PFSK-1 (cell line): ENCODE measurements around the gene DOCK10.

Source experiments
- FOXP2 ChIP-seq: optimal IDR thresholded peaks from 2 replicates; pipeline ENCODE3; 2011; ENCODE audit warnings: borderline replicate concordance, control low read depth, inconsistent platforms; ENCODE audit not compliant: insufficient read depth; ENCODE audit errors: extremely low read length, extremely low read depth
- POLR2AphosphoS5 ChIP-seq: IDR thresholded peaks from 2 replicates; pipeline ENCODE4 v1.6.1; 2012; ENCODE audit warnings: low read depth, mild to moderate bottlenecking, control low read depth, low read length, moderate library complexity
- SIN3A ChIP-seq: IDR thresholded peaks from 2 replicates; pipeline ENCODE4 v1.6.1; 2012; ENCODE audit warnings: mild to moderate bottlenecking, low read length, moderate library complexity, borderline replicate concordance; ENCODE audit not compliant: insufficient read depth
- TAF1 ChIP-seq: IDR thresholded peaks from 2 replicates; pipeline ENCODE4 v1.6.1; 2012; ENCODE audit warnings: low read length, control low read depth, borderline replicate concordance; ENCODE audit not compliant: insufficient read depth
- TF ChIP-seq, protein P1 (sequence below), 2 experiments: IDR thresholded peaks; 2 replicates each; pipeline versions ENCODE4 v1.6.1 to v1.8.0; 2011 to 2012; ENCODE audit warnings: low read depth in 2 of 2, low read length in 2 of 2, control low read depth in 1 of 2, inconsistent platforms in 1 of 2, mild to moderate bottlenecking in 1 of 2, moderate library complexity in 1 of 2; ENCODE audit not compliant: insufficient read depth in 1 of 2

Gene DOCK10

DNA sequence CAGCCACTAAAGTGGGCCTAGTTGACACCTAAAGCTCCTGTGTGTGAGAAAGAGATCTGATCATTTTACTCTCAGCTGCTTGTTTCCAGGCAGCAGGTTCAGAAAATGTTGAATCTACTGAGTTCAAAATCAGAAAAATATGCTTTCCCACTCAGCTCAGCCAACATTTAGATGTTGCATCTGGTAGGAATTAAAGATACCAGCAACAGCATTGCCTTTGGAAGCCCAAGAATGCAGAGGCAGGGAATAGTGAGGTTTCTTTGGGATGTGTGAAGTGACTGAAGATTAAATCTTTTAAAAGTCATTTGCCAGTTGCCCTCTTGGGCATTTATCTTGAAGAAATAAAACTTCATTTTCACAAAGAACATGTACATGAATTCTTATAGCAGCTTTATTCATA, 33.9 kb upstream of the DOCK10 start:
- no peak for TF ChIP-seq POLR2AphosphoS5
- no peak for TF ChIP-seq SIN3A
- TF ChIP-seq TAF1, result no peak
- TF ChIP-seq, protein P1, sequence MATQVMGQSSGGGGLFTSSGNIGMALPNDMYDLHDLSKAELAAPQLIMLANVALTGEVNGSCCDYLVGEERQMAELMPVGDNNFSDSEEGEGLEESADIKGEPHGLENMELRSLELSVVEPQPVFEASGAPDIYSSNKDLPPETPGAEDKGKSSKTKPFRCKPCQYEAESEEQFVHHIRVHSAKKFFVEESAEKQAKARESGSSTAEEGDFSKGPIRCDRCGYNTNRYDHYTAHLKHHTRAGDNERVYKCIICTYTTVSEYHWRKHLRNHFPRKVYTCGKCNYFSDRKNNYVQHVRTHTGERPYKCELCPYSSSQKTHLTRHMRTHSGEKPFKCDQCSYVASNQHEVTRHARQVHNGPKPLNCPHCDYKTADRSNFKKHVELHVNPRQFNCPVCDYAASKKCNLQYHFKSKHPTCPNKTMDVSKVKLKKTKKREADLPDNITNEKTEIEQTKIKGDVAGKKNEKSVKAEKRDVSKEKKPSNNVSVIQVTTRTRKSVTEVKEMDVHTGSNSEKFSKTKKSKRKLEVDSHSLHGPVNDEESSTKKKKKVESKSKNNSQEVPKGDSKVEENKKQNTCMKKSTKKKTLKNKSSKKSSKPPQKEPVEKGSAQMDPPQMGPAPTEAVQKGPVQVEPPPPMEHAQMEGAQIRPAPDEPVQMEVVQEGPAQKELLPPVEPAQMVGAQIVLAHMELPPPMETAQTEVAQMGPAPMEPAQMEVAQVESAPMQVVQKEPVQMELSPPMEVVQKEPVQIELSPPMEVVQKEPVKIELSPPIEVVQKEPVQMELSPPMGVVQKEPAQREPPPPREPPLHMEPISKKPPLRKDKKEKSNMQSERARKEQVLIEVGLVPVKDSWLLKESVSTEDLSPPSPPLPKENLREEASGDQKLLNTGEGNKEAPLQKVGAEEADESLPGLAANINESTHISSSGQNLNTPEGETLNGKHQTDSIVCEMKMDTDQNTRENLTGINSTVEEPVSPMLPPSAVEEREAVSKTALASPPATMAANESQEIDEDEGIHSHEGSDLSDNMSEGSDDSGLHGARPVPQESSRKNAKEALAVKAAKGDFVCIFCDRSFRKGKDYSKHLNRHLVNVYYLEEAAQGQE (IDR thresholded peaks at IDR 0.05; ENCODE audit: insufficient read depth in 1 of 2, low read depth in 2 of 2, low read length in 2 of 2), result no peak
- TF ChIP-seq FOXP2, result no peak

DNA sequence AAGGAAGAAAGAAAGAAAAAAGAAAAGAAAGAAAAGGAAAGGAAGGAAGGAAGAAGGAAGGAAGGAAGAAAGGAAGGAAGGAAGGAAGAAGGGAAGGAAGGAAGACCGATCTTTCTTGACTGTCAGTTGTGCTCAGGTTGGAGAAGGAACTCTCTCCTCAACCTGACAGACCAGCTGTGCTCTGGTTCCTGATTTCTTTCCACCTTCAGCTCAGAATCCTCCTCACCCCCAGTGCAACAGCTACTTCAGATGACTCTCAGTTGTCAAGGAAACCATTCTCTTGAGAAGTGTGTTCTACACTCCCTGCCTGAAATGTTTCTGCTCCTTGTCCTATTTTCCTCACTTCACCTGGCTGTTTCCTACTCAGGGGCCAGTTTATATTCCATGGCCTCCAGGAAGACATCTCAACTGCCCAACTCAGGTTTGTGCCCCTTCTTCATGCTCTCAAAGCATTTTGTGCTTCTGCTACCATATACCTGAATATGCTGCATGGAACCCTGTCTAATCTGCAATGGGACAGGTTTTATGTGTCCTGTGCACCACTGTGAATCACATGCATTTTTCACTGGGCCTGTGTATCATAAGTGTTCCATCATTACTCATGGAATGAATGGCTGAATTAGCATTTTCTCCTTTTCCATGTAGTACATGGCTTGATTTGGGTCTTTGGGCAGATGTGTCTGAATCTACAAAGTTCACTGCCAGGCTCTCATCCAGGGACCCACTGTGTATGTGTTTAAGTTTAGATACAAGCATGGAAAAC, 32.8 kb upstream of the DOCK10 start:
- TF ChIP-seq TAF1 (no peak), POLR2AphosphoS5 (no peak), FOXP2 (no peak), SIN3A (no peak)
- TF ChIP-seq, protein P1 (IDR thresholded peaks at IDR 0.05; ENCODE audit: insufficient read depth in 1 of 2, low read depth in 2 of 2, low read length in 2 of 2), result no peak

DNA sequence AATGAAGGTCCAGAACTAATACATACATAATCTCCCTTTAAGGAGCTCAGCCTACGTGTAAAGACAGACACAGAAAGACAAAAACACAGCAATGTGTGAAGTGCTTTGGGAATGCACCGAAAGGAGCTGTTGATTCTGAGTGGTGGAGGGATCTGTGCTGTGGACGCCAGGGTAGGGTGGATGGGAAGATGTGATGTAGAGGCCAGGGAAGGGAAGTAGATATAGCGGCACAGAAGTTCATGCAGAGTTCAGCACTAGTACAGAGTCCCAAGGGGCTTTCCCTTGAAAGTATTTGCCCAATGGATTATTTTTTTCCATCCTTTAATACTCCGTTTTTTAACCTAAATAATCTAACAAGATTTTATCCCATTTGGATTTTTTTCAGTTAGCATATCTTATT, 32.1 kb upstream of the DOCK10 start:
- TF ChIP-seq FOXP2 (no peak), SIN3A (no peak), TAF1 (no peak), POLR2AphosphoS5 (no peak)
- TF ChIP-seq, protein P1 (IDR thresholded peaks at IDR 0.05; ENCODE audit: insufficient read depth in 1 of 2, low read depth in 2 of 2, low read length in 2 of 2), result no peak

DNA sequence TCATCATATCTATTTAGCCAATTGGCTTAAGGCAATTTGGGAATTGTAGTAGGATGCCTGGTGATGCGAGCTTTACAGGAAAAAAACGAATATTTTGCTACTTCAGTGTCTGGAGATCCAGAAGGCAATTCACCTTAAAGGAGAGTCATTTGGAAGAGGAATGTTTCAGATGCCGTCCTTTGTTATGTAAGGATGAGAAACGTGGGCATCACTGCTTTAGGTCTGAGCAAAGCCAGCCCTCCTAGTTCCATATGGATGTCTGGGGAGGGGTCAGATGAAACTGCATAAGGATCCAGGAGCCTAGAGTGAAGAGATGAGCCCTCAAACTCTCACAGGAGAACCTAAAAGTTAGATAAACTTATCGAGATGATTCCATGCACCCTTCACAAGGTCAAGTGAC, 30.9 kb upstream of the DOCK10 start:
- TF ChIP-seq POLR2AphosphoS5, result no peak
- TF ChIP-seq SIN3A, result no peak
- TF ChIP-seq, protein P1 (IDR thresholded peaks at IDR 0.05; ENCODE audit: insufficient read depth in 1 of 2, low read depth in 2 of 2, low read length in 2 of 2), result no peak
- no peak for TF ChIP-seq TAF1
- no peak for TF ChIP-seq FOXP2

DNA sequence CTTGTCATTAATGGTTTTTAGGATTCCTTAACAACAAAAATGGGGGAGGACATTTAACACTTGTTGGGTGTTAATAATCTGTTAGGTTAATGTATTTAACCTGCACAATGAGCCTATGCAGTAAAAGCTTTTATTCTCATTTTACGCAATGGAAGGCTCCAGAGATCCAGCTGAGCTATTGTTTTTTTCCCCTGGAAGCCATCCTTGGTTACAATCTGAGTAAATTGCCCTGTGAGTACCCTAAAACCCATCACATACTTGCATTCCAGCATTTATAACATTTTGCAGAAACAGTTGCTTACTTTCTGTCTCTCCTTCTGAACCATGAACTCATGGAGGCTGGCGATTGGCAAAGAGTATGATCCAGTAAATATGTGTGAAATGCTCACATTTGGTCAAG, 30.2 kb upstream of the DOCK10 start:
- TF ChIP-seq, protein P1 (IDR thresholded peaks at IDR 0.05; ENCODE audit: insufficient read depth in 1 of 2, low read depth in 2 of 2, low read length in 2 of 2), result no peak
- TF ChIP-seq SIN3A, result no peak
- TF ChIP-seq FOXP2, result no peak
- TF ChIP-seq TAF1, result no peak
- no peak for TF ChIP-seq POLR2AphosphoS5
